Right ventricle myocardium superior (tissue), 1 donor: ENCODE data around the gene GPALPP1. TPM values are rescaled to one million over a fixed set of nuclear protein-coding genes. Genes with fewer than 3 reads are reported as not detected.
"Not testable (repeated sequence)": the region's sequence is repeated elsewhere in the genome, so short reads cannot be mapped to it uniquely, and the experiment has no call there.

ENCODE experiments used
- ATAC-seq: fragments of 200-7000 bp; cut with Tn5 transposase; one replicate; pipeline ENCODE4 v1.9.1; 2020; ENCODE audit warnings: mild to moderate bottlenecking; ENCODE audit not compliant: poor library complexity
- DNase-seq: peaks from one replicate; pipeline ENCODE4 v3.0.0-alpha.2; 2020
- intact Hi-C: fragments of 100-400 bp; cut with DNase I; formaldehyde crosslinking; loops from one replicate; pipeline ENCODE4 v1.11.2; 2022
- long read RNA-seq: library from polyadenylated mRNA; unstranded; transcript quantifications from one replicate; pipeline ENCODE4 v2.0.0, GENCODE V29; 2021
- total RNA-seq: library from RNA; stranded (reverse); fragmentation: NEBNext Ultra II Directional; extraction: Animal tissue kit (Norgen Biotek cat#: 25700); gene quantifications from one replicate; pipeline ENCODE4 v1.2.1, GENCODE V29; 2021
- donor health status: DM: no; HTN: yes; CAD: no; lungs with severe emphysema.

The GPALPP1 gene, protein sequence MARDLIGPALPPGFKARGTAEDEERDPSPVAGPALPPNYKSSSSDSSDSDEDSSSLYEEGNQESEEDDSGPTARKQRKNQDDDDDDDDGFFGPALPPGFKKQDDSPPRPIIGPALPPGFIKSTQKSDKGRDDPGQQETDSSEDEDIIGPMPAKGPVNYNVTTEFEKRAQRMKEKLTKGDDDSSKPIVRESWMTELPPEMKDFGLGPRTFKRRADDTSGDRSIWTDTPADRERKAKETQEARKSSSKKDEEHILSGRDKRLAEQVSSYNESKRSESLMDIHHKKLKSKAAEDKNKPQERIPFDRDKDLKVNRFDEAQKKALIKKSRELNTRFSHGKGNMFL
- 9.4 TPM for total RNA-seq
- long read RNA-seq, transcript GPALPP1-203 (8 exons, 1,393 nt) = major isoform, 5 of 11 reads
- long read RNA-seq, partial matches to known transcripts = 1 of 11 reads
- long read RNA-seq, other reads (novel, unspliced or antisense) = 5 of 11 reads

DNA sequence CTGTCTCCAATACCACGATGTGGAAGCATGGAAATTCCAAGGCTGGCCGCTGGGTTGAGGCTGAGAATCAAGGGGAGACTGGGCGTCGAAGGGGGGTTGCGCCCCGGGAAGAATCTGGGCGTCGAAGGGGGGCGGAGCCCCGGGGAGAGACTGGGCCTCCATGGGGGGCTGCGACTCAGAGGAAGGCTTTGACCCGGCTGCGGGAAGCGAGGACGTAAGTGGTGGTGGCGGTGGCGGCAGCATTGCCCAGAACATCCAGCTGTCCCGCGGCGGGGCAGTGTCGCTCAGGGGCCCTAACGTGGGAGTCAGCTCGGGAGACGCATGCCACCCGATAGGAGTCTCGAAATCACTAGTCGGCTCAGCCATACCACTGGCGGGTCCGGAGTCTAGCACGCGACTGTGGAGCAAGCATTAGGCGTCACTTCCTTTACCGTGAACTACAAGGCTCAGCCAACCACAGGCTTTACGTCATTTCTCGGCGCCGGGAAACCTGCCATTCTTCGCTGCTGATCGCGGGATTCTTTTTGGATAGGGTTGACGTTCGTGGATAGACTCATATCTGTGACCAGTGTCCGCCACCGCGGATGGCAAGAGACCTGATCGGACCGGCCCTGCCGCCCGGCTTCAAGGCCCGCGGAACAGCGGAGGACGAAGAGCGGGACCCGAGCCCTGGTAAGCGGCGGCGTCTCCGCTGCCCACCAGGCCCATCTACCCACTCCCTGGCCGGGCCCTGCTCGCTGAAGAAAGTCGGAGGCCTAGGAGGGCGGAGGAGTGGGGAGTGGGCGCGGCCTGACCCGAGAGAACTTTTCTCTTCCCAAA lies at the start of gene GPALPP1, which contains the start of gene NUFIP1:
Gene GPALPP1, plus strand, starts transcription at position 468 of the 819 bp plus-strand sequence. Its CDS starts 117 bp downstream, at position 585.
Gene NUFIP1, minus strand, starts transcription at position 401 of the 819 bp plus-strand sequence. Its CDS starts 35 bp downstream, at position 366.
- intact Hi-C loops = no loop called here
- DNase-seq (peak; percentile 95), ATAC-seq (peak; percentile 98)

DNA sequence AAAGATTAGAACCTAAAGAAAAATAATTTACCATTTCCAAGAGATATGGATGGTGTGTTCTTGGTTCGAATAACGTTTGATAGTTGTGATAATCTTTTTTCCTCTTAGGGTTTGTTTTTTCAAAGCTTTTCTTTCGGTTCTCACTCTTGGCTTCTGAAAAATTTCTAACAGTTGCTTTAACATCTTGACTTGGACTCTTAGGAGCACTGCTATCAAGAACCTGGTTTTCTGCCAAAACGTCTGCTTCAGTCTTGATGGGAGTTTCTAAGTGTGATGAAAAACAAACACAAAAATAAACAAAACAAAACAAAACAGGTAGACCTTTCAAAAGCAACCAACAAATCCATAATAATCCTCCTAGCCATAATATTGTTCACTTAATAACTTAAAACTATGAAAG lies 45.9 kb upstream of the GPALPP1 start:
- intact Hi-C loops = not testable (repeated sequence)

DNA sequence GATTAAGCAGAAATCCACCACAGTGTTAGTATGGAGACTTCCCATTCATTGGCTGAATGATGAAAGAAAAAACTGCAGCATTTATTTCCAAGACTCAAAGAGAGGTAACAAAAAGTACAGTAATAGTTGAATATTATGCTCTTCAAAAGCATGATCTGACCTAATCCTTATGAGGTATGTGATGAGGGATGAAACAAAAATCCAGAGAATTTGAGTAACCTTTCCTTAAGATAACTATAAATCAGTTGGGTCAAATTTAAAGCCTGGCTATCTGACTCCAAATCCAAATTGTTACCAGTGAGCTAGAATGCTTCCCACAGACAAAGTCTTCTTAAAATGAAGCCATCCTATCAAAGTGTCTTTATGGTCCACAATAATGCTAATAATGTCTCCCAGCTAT lies 38.2 kb upstream of the GPALPP1 start:
- no peak for DNase-seq
- no peak for ATAC-seq
- intact Hi-C loops = no loop called here

More for the DNA sequence above, 45.9 kb upstream of the GPALPP1 start:
- DNase-seq, ATAC-seq: not testable (repeated sequence)

DNA sequence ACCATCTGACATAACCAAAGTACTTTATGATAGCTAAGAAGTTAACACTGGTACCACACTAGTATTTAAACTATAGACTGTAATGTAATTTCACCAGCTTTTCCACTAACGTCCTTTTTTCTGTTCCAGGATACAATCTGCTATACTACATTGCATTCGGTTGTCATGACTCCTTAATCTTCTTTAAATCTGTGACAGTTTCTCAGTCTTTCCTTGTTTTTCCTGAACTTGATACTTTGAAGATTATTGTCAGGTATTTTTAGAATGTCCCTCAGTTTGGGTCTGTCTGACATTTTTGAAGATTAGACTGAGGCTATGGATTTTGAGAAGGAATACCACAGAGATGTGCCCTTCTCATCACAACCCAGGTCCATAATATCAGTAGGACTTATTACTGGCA lies 36.7 kb upstream of the GPALPP1 start:
- intact Hi-C loops = no loop called here
- ATAC-seq = no peak
- no peak for DNase-seq

DNA sequence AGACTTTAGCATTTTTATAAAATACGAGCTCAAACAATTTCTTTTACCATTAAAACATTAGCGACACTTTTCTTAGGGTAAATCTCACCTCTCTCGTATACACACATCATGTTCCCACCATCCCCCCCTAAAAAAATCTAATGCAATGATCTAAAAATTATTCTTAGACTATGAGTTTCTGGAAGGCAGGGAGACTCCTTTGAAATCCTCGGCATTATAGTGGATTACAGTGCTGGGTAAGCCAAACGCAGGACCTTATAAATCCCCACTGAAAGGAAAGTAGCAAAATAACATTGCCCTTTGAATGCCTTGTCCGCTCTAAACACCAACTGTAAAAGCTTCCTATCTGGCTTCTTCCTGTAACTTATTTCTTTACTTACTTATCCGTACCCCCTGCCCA lies 35.1 kb upstream of the GPALPP1 start:
- ATAC-seq (no peak), DNase-seq (no peak)
- intact Hi-C loops = no loop called here

DNA sequence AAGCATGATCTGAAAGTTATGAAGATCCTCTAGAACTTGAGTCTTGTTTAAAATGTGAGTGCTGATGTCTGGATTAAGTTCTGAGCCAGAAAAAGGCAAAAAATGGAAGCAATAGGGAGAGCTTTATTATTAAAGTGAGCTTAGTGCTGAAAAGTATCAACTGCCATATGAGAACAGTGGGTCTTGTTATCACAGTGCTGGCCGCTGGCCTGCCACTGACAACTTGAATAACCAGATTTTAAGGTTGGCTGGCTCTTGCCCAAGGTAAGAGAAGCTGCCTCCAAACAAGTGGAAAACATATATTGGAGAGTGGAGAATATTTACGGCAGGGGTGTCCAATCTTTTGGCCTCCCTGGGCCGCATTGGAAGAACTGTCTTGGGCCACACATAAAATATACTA lies 33.9 kb upstream of the GPALPP1 start:
- DNase-seq (peak; percentile 49), ATAC-seq (peak; percentile 75)
- intact Hi-C loops = no loop called here

DNA sequence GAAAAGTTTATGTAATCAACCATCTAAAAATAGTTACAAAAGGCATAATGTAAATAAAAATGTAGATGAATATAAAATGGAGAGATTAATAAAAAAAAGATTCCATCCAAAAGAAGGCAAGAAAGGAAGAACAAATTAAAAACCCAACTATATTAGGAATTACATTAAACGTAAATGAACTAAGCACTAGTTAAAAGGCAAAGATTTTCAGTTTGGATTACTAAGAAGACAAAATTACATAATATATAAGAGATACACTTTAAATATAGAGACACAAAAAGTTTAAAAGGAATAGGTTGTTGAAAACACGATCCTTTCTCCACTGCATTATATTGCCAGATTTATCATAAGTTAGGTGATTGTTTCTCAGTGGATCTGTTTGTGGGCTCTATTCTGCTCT lies 27.3 kb upstream of the GPALPP1 start:
- ATAC-seq = no peak
- intact Hi-C loops = no loop called here
- DNase-seq = no peak

DNA sequence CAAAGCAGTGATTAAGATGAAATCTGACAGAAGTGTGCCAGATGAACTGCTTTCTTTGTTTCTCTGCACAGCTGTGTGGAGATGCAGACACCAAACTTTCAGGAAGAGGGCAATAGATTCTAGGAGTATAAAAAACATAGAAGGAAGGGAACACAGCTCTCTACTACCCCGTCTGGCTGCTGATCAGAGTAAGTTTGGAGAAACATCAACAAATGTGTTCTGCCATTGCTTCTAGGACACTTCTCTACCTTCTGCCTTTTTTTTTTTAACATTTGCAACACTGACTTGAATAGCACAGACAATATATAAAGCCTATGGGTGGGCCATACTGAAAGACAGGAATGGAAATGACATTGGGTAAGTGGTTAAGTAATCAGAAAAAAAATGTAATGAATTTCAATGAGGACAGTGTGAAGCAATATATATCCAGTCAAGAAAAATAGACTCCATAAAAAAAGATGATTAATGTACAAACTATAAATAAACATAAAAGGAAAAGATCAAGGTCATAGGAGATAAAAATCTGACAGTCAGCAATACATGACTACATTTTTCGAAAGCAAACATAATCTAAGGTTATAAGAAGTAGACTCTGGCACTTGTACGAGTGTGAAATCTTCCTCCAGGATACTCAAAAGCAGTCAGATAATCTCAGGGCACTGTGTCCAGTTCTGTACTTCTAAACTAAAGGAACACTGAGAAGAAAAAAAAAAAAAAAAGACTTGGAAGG lies 21.5 kb upstream of the GPALPP1 start:
- peak; percentile 25 for ATAC-seq
- intact Hi-C loops = loop anchor here (2.0 kb wide), 1 partner anchor 485 kb away; no protein-coding TSS in a partner anchor
- DNase-seq = no peak

DNA sequence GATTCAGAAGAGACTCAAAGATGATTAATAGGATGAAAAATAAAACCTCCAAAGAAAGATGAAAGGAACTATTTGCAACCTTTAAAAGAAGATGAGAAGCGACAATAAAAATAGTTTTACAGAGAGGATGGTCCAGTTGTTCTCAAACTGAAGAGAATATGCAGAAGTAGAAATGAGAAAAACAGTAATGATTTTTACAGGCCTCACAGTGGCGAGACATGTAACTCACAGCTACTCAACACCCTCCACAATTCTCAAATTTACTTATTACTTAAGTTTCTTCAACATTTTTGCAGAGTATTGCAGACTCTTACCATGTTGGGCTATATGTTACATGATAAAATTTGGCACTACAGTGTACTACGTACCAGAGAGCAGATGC lies 20.9 kb upstream of the GPALPP1 start:
- intact Hi-C loops = loop anchor here (2.0 kb wide), 1 partner anchor 486 kb away; no protein-coding TSS in a partner anchor

DNA sequence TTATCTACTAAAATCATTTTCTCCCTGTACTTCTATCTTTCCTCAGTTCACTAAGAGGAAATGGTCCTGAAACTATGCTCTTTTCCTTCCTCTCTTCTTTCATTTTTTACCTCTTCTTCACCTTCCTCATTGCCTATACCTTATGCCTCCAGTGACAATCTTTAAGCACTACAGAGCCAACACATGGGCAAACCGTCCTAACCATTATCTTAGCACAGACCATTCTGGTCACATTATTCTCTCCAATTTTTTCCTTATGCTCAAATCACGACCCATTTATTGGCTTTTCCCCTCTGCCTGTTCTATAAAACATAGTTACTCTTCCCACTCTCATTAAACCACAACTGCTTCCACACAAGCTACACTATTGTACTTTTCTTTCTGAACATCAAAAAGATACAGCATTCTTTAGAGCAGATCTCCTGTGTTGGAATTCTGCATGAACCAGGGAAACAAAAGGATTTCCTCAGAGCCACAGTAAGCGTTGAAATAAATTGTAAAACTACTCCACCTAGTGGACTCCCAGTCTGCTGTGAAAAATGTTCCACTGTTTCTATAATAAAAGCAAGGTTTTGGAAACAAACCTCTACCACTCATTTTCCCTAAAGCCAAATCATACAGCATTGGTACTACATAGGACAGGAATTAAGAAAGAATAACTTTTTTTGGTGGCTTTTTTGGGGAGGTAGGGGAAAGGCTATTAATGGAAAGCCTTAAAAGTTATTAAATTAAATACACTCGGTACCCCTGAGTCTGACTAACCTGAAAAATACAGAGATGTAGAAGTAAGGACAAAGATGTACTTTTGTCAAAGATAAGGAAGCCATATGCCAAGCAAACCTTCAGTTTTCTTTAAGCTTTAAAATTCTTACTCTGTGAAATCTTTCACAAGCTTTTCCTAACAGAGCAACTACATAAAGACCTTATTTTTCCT lies 19.5 kb upstream of the GPALPP1 start:
- ATAC-seq = peak; percentile 71
- DNase-seq = no peak
- intact Hi-C loops = loop anchor here (2.0 kb wide), 1 partner anchor 487 kb away; no protein-coding TSS in a partner anchor

More for the DNA sequence above, 20.9 kb upstream of the GPALPP1 start:
- ATAC-seq = no peak
- no peak for DNase-seq

DNA sequence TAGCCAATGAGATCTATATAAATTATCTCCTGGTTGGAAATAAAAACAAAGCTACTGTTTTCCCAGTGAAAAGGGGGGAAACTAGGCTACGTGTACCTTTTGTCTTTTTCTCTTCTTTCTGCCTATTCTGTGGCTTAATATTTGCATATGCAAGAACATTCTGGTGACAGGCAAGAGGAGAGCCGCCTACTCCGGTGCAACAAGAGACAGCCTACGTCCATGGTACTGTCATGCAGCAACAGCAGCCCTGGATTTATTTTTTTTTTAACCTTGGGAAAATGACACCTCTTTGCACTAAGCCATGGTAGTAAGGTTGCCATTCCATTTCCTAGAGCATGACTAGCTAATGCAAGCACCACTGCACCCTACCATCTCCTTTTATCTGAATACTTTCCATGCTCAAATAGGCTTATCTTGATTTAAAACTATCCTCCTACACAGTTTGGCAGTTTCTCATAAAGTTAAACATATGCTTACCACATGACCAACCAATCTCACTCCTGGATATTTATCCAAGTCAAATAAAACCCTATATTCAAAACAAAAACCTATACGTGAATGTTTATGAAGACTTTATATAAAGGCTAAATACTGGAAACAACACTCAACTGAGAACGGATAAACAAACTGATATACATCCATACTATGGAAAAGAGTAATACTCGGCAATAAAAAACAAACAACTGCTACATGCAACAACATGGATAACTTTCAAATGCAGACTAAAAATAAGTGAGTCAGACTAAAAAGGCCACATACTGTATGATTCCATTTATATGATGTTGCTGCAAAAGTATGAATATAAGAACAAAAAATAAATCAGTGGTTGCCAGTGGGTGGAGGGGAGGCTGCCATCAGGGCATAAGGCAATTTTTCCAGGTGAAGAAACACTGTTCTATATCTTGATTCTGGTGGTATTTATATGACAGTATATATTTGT lies 17.4 kb upstream of the GPALPP1 start:
- DNase-seq (no peak), ATAC-seq (no peak)
- intact Hi-C loops = no loop called here

DNA sequence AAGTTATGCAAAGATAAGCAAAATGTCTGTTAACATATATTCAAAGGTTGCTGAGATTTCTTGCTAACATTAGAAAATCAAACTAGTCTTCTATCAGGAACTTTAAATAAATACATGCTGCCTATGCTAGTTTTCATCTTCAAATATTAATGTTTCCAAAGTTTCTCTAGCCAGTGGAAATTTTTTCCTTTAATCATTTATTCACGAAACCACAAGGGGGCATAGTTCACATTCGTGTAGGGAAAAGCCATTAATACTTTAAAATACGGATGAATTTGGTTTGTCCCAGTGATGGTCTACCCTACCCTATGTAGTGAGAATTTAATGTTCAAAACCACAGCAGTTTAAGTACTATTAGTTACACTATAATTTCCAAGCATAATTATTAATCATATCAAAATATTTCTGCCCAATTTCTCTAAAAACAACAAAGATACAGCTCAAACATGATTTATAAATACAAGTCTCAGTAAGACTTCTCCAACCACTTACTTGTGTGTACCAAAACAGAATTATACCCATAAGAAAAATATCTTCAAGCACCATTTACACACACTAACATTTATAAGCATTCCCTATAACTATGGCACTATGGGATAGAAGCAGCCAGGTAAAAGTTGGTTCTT lies 16.3 kb upstream of the GPALPP1 start:
- no peak for ATAC-seq
- no peak for DNase-seq
- intact Hi-C loops = no loop called here

DNA sequence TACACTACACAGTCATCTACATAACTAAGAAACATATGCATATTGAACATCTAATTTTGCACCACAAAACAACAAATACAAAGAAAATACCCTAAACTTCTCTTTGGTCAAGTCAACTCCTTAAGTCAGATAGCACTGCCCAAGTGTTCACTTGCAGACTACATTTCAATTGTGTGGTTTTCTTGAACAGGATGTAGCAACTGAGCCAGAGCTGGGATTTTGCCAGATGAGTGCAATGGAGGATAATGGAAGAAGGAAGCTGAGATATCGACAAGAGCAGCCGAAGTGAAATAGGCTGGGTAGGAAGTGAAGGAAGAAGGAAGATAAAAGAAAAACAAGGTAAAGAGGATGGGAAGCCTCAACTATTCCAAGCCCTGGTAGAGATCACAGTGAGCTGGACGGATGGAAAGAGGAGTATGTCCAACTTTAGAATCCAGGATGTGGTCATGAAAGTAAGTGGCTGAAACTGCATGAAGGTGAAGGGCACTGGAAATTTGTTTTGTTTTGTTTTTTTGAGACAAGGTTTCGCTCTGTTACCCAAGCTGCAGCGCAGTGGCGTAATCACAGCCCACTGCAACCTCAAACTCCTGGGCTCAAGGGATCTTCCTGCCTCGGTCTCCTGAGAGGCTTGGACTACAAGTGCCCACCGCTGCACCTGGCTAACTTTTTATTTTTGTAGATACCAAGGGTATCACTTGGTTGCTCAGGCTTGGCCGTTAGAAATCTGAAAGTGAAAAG lies 15.1 kb upstream of the GPALPP1 start:
- ATAC-seq (peak; percentile 42), DNase-seq (peak; percentile 54)
- intact Hi-C loops = no loop called here

DNA sequence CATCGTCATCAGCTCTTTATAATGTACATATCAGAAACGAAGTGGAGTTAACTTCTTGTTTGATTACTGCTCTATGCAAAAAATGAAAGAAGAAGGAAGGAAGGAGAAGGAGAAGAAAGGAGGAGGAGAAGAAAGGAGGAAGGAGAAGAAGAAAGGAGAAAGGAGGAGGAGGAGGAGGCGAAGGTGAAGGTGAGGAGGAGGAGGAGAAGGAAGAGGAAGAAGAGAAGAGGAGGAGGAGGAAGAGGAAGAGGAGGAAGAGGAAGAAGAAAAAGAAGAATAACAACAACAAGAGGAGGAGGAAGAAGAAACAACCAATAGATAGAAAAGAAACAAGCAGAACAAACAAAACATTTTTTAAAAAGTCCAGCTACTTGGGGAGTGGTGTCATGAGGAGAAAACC lies 13.1 kb upstream of the GPALPP1 start:
- ATAC-seq (no peak), DNase-seq (no peak)
- intact Hi-C loops = no loop called here

DNA sequence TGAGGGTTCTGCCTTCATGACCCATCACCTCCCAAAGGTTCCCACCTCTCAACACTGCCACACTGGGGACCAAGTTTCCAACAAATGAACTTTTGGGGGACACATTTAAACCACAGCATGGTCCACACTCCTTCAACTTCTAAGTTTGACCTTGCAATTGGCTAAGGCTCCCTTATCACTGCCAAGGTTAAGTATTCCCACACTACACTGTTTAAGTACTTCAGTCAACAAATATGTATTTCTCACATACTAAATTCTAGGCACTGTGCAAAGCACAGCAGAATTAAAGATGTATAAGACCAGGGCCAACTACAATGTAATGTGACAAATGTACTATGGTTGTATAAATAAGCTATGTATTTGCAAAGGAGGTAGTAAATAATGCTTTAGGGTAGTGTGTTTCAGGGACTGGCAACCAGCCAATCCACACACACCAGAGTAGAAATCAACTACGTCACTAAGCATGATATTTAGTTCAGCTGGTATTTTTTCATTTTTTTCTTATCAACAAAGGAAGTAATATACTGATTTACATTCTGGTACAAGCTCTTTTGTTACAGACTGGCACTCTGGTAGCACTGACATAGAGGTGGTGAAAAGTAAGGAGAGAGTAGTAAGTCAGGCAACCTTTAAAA lies 12.3 kb upstream of the GPALPP1 start:
- ATAC-seq = no peak
- no peak for DNase-seq
- intact Hi-C loops = no loop called here
